ENCODE data around the gene C3AR1. TPM values are rescaled to one million over a fixed set of nuclear protein-coding genes. Genes with fewer than 3 reads are reported as not detected.

C3AR1 gene
- total RNA-seq, 2 experiments from 2014 or later = not detected

DNA sequence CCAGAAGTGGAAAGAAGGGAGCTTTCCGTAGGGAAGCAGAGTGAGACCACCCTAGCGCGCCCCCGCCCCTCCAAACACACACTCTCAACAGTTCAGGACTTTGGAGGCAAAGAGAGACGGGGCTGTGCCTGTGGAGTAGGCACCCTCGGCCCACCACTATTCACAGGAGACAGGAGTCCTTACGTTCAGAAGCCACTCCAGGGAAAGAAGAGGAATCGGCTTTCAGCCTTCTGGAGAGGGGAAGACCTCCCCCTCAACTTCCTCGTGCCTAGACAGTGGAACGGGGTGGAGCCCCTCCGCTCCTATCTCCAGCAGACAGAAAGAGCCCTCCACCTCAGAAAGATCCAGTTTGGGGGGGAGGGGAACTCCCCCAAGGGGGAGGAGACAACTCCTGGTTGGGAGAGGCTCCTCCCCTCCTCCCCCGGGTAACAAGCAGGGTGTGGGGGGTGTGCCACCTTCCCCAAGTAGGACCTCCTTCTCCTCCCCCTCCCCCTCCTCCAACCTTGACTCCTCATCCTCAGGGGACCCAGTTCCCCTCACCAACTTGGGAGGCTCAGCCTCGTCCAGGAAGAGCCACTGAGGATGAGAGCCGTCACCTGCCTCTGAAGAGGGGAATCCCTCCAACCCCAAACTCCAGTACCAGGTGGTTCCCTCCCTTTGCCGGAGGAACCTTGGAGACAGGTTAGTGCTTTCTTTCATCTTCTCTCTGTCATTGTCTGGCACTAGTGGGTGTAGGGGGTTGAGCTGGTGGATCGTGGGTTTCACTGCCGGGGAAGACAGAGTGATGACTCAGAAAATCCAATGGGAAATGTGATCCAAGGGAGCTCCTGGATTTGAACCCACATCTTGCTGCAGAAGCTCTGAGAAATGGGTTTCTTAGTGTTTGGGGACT lies 32.8 kb downstream of the C3AR1 start:
- TF ChIP-seq, protein P1, sequence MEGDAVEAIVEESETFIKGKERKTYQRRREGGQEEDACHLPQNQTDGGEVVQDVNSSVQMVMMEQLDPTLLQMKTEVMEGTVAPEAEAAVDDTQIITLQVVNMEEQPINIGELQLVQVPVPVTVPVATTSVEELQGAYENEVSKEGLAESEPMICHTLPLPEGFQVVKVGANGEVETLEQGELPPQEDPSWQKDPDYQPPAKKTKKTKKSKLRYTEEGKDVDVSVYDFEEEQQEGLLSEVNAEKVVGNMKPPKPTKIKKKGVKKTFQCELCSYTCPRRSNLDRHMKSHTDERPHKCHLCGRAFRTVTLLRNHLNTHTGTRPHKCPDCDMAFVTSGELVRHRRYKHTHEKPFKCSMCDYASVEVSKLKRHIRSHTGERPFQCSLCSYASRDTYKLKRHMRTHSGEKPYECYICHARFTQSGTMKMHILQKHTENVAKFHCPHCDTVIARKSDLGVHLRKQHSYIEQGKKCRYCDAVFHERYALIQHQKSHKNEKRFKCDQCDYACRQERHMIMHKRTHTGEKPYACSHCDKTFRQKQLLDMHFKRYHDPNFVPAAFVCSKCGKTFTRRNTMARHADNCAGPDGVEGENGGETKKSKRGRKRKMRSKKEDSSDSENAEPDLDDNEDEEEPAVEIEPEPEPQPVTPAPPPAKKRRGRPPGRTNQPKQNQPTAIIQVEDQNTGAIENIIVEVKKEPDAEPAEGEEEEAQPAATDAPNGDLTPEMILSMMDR (conservative IDR thresholded peaks at IDR 0.05; ENCODE audit: low read length) = 0 out of 2 replicates have a peak, but pooled peaks have one; percentile 5
- no peak for TF ChIP-seq EZH2phosphoT487 (IDR thresholded peaks at IDR 0.05; ENCODE audit: borderline replicate concordance, low read depth, low read length)
- no peaks in the 10 kb centered on the region for H3K9me2 ChIP-seq (ENCODE audit: insufficient read depth, low read length)
- H3K9me3 ChIP-seq (ENCODE audit: low read length) = no peaks in the 10 kb centered on the region
- H4K20me1 ChIP-seq (ENCODE audit: insufficient read depth, low read length) = no peaks in the 10 kb centered on the region
- peak overlapping the region; percentile 4 for H3K27ac ChIP-seq (ENCODE audit: low read depth, low read length, poor library complexity, severe bottlenecking)
- BruUV-seq (replicated peaks) = no TSS peak
- H2AFZ ChIP-seq (ENCODE audit: low read length) = peak overlapping the region; percentile 71
- intact Hi-C loops (cut with micrococcal nuclease; ENCODE audit: unreplicated experiment) = loop anchor here (10.0 kb wide), 1 partner anchor 389 kb away; no protein-coding TSS in a partner anchor
- DNase-seq (ENCODE audit: low spot score) = peak; percentile 34
- ChIA-PET CTCF (ENCODE audit: unreplicated experiment) (interaction anchor here (1.3 kb wide), 1 partner anchor 13 kb away, joined by 4 read pairs; no protein-coding TSS in a partner anchor), POLR2A (interaction anchor here (0.8 to 1.1 kb wide), 3 partner anchors 9 to 49 kb away, joined by 3 to 6 read pairs (median 5); partner anchors contain the start of gene NECAP1)
- peak overlapping the region; percentile 93 for H3K4me2 ChIP-seq (ENCODE audit: low read length)
- no peaks in the 10 kb centered on the region for H3K79me2 ChIP-seq (ENCODE audit: insufficient read depth, low read depth, low read length)
- no peaks in the 10 kb centered on the region for H3K36me3 ChIP-seq (ENCODE audit: insufficient read depth, low read length)
- H3K4me3 ChIP-seq (ENCODE audit: low read depth, low read length, poor library complexity, severe bottlenecking) = peak overlapping the region; percentile 87
- peaks cover 47% of the 10 kb centered on the region for H3K4me1 ChIP-seq (ENCODE audit: insufficient read depth, low read length, poor library complexity, severe bottlenecking)

DNA sequence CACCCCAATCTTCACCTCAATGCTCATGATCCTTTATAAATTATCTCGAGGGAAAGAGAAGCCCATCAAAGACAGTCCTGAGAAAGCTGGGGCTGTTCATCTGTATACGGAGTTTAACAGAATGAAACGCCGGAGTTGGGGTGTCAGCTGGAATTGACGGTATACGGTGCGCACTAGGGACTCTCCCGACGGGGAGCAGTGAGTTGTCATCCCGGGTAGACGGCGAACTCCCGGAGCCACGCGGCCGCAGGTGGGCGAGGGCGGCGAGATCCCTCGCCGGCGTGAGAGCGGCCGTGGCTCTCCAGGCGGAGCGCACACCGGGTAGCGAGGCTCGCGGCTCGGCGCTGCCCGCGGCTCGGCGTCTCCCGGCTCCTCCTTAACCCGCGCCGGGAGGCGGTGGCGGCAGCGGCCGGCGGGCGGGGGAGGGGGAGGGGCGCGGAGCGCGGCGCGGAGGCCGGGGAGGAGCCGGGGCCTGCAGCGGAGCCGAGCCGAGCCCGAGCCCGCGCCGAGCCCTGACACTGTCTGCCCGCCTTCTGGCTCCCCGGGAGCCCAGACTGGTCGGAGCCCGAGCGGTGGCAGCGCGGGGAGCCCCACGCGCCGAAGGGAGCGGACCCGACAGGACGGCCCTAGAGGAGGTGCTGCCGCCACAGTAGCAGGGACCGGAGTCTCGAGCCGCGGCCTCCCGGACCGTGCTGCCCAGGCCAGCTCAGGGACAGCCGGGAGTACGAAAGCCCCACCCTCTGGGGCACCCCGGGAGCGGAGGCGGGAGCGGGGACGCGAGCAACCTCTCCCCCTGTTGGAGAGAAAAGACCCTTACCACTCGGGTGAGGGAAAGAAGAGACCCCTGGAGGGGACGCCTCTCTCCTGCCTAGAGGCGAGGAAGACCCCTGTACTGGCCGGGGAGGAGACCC lies 33.7 kb downstream of the C3AR1 start, which contains the start of gene FOXJ2:
FOXJ2 (plus strand) TSS at position 475 of the 911 bp plus-strand sequence. CDS start 7,117 bp downstream, outside the sequence.
- Histone ChIP-seq H3K4me3 (ENCODE audit: low read depth, low read length, poor library complexity, severe bottlenecking) (peak within 1 kb of the TSS; percentile 87), H3K4me1 (ENCODE audit: insufficient read depth, low read length, poor library complexity, severe bottlenecking) (peaks cover 39% of the 10 kb centered on the region), H3K9me3 (ENCODE audit: low read length) (no peaks in the 10 kb centered on the region), H3K4me2 (ENCODE audit: low read length) (peak within 1 kb of the TSS; percentile 93), H4K20me1 (ENCODE audit: insufficient read depth, low read length) (no peaks in the 10 kb centered on the region), H3K9me2 (ENCODE audit: insufficient read depth, low read length) (no peaks in the 10 kb centered on the region), H2AFZ (ENCODE audit: low read length) (peak within 1 kb of the TSS; percentile 71), H3K27ac (ENCODE audit: low read depth, low read length, poor library complexity, severe bottlenecking) (peak within 1 kb of the TSS; percentile 4), H3K79me2 (ENCODE audit: insufficient read depth, low read depth, low read length) (no peaks in the 10 kb centered on the region), H3K36me3 (ENCODE audit: insufficient read depth, low read length) (no peaks in the 10 kb centered on the region)
- ChIA-PET CTCF (ENCODE audit: unreplicated experiment) (interaction anchor here (1.3 kb wide), 1 partner anchor 14 kb away, joined by 4 read pairs; no protein-coding TSS in a partner anchor), POLR2A (interaction anchor here (0.7 to 1.0 kb wide), 3 partner anchors 14 to 99 kb away, joined by 3 to 7 read pairs (median 5); no protein-coding TSS in a partner anchor)
- BruUV-seq (replicated peaks) = no TSS peak
- intact Hi-C loops (cut with micrococcal nuclease; ENCODE audit: unreplicated experiment) = loop anchor here (10.0 kb wide), 1 partner anchor 388 kb away; no protein-coding TSS in a partner anchor
- no peak for TF ChIP-seq EZH2phosphoT487 (IDR thresholded peaks at IDR 0.05; ENCODE audit: borderline replicate concordance, low read depth, low read length)
- TF ChIP-seq, protein P1 (conservative IDR thresholded peaks at IDR 0.05; ENCODE audit: low read length) = peak; percentile 34; the same call in 1 of the 2 replicates
- DNase-seq (ENCODE audit: low spot score) = peak; percentile 66
